Measurements from ENCODE around the gene SUFU. TPM values are rescaled to one million over a fixed set of nuclear protein-coding genes. Genes with fewer than 3 reads are reported as not detected.

The SUFU gene
- total RNA-seq, 1 donor from 2014 or later, result 10.8 TPM

- DNase-seq, result no peak
Measured at GRCh38 chr10:102552533-102552932, 48.8 kb downstream of the SUFU start.

GRCh38 chr10:102553771-102554170 is 50.0 kb downstream of the SUFU start:
- no peak for DNase-seq

GRCh38 chr10:102554531-102554930 is 50.8 kb downstream of the SUFU start:
- DNase-seq, result no peak

- peak; percentile 53 for DNase-seq
Measured at GRCh38 chr10:102555781-102556328, 52.1 kb downstream of the SUFU start.

GRCh38 chr10:102557569-102557968 is 53.8 kb downstream of the SUFU start:
- no peak for DNase-seq

- no peak for DNase-seq
Measured at GRCh38 chr10:102559764-102560163, 56.0 kb downstream of the SUFU start.

GRCh38 chr10:102564209-102564834 is 60.5 kb downstream of the SUFU start:
- no peak for DNase-seq

- DNase-seq, result no peak
Measured at GRCh38 chr10:102565793-102566192, 62.0 kb downstream of the SUFU start.

GRCh38 chr10:102578782-102579181 is 75.0 kb downstream of the SUFU start:
- DNase-seq, result no peak

GRCh38 chr10:102579328-102579727 is 75.6 kb downstream of the SUFU start:
- DNase-seq, result peak; percentile 28

- no peak for DNase-seq
Measured at GRCh38 chr10:102580230-102580629, 76.5 kb downstream of the SUFU start.

GRCh38 chr10:102581401-102581800 is 77.6 kb downstream of the SUFU start:
- DNase-seq, result no peak

- DNase-seq, result no peak
Measured at GRCh38 chr10:102581981-102582580, 78.3 kb downstream of the SUFU start.

GRCh38 chr10:102583435-102584417 is 80.0 kb downstream of the SUFU start:
- peak; percentile 95 for DNase-seq

GRCh38 chr10:102585026-102585425 is 81.3 kb downstream of the SUFU start:
- DNase-seq, result no peak

- no peak for DNase-seq
Measured at GRCh38 chr10:102586858-102587257, 83.1 kb downstream of the SUFU start.

- DNase-seq, result no peak
Measured at GRCh38 chr10:102588875-102589274, 85.1 kb downstream of the SUFU start.

- no peak for DNase-seq
Measured at GRCh38 chr10:102593074-102593803, 89.5 kb downstream of the SUFU start.

GRCh38 chr10:102593804-102594079 is 90.0 kb downstream of the SUFU start:
- DNase-seq, result no peak

- peak; percentile 14 for DNase-seq
Measured at GRCh38 chr10:102595293-102595692, 91.5 kb downstream of the SUFU start.

- no peak for DNase-seq
Measured at GRCh38 chr10:102595897-102596296, 92.1 kb downstream of the SUFU start.

- DNase-seq, result peak; percentile 68
Measured at GRCh38 chr10:102596506-102596971, 92.8 kb downstream of the SUFU start.
